WTC11 (cell line): ENCODE measurements around the gene CTNNA3. TPM values are rescaled to one million over a fixed set of nuclear protein-coding genes. Genes with fewer than 3 reads are reported as not detected.
A peak's percentile ranks its signal among the peaks of the same experiment; 100 is the strongest.

ENCODE experiments used
- ATAC-seq: fragments of 200-7000 bp; cut with Tn5 transposase; 2 replicates; pipeline ENCODE4 v1.10.0; 2021; ENCODE audit warnings: mild to moderate bottlenecking, moderate library complexity
- CTCF ChIA-PET: fragments of 300-600 bp; sonication (Branson Sonifier 250); formaldehyde crosslinking; loops from one replicate; lab custom pipeline; 2021; ENCODE audit warnings: antibody characterized with exemption; lab: Charles Lee
- POLR2A ChIA-PET: fragments of 350-600 bp; sonication (Branson Sonifier 250); formaldehyde crosslinking; loops from one replicate; lab custom pipeline; 2021; ENCODE audit warnings: antibody characterized with exemption; lab: Charles Lee
- DNase-seq: peaks from one replicate; pipeline ENCODE4 v3.0.0; 2021; ENCODE audit warnings: low spot score
- H3K27ac Mint-ChIP-seq: 2 replicates; pipeline ENCODE4 v1.8.0; 2021; ENCODE audit warnings: mixed read lengths
- H3K27me3 Mint-ChIP-seq: 2 replicates; pipeline ENCODE4 v1.8.0; 2021; ENCODE audit warnings: low read depth, mild to moderate bottlenecking, moderate library complexity, mixed read lengths
- H3K36me3 Mint-ChIP-seq: 2 replicates; pipeline ENCODE4 v1.8.0; 2021; ENCODE audit warnings: mixed read lengths
- H3K4me1 Mint-ChIP-seq: 2 replicates; pipeline ENCODE4 v1.8.0; 2022; ENCODE audit warnings: mixed read lengths
- H3K4me3 Mint-ChIP-seq: 2 replicates; pipeline ENCODE4 v1.8.0; 2021; ENCODE audit warnings: mild to moderate bottlenecking, moderate library complexity, mixed read lengths
- H3K9me3 Mint-ChIP-seq: 2 replicates; pipeline ENCODE4 v1.8.0; 2021; ENCODE audit warnings: mixed read lengths
- ARID4B ChIP-seq: sonication (generic); formaldehyde crosslinking; IDR thresholded peaks from 2 replicates; pipeline ENCODE4 v1.8.0; 2023; ENCODE audit warnings: missing genetic modification reagents, mild to moderate bottlenecking, borderline replicate concordance
- GTF2I ChIP-seq: fragments of 250-450 bp; sonication (Bioruptor Pico); conservative IDR thresholded peaks from 2 replicates; pipeline ENCODE4 v1.4.0; 2021; ENCODE audit warnings: mild to moderate bottlenecking
- TEAD1 ChIP-seq: sonication (generic); formaldehyde crosslinking; IDR thresholded peaks from 2 replicates; pipeline ENCODE4 v1.8.0; 2022; ENCODE audit warnings: mild to moderate bottlenecking, missing genetic modification reagents
- total RNA-seq: library from RNA; stranded (reverse); gene quantifications from 3 replicates; pipeline ENCODE4 v1.2.3, GENCODE V29; 2021
- TF ChIP-seq, protein P1 (sequence below): sonication (generic); formaldehyde crosslinking; IDR thresholded peaks from 2 replicates; pipeline ENCODE4 v1.8.0; 2022; ENCODE audit warnings: missing genetic modification reagents
- TF ChIP-seq, protein P2 (sequence below): sonication (generic); formaldehyde crosslinking; conservative IDR thresholded peaks from 2 replicates; pipeline ENCODE4 v1.8.1; 2023; ENCODE audit warnings: mild to moderate bottlenecking, low read depth, missing genetic modification reagents, moderate library complexity
- TF ChIP-seq, protein P3 (sequence below): fragments of 250-450 bp; sonication (Bioruptor Pico); conservative IDR thresholded peaks from 2 replicates; pipeline ENCODE4 v1.9.0; 2021; ENCODE audit warnings: mild to moderate bottlenecking

Gene CTNNA3
- total RNA-seq, 1 experiment from 2014 or later = 6.1 TPM

DNA sequence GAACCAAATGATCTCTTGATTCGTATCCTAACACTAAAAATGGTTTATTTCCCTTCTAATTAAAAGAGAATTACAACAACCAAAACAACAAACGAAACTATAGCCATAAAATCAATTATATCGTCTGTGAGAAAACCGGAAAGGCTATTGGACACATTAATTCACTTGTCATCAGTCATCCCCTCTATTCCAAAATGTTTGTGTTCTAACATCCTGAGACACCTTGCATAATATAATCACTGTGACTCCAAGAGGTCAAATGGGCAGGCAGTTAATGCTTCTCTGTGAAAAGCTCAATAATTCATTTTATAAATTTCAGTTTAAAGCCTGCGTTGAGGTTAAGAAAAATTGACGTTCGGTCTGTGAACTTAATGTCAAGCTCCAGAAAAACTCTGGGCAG, 770.6 kb downstream of the CTNNA3 start (continued):
- TF ChIP-seq, protein P1, sequence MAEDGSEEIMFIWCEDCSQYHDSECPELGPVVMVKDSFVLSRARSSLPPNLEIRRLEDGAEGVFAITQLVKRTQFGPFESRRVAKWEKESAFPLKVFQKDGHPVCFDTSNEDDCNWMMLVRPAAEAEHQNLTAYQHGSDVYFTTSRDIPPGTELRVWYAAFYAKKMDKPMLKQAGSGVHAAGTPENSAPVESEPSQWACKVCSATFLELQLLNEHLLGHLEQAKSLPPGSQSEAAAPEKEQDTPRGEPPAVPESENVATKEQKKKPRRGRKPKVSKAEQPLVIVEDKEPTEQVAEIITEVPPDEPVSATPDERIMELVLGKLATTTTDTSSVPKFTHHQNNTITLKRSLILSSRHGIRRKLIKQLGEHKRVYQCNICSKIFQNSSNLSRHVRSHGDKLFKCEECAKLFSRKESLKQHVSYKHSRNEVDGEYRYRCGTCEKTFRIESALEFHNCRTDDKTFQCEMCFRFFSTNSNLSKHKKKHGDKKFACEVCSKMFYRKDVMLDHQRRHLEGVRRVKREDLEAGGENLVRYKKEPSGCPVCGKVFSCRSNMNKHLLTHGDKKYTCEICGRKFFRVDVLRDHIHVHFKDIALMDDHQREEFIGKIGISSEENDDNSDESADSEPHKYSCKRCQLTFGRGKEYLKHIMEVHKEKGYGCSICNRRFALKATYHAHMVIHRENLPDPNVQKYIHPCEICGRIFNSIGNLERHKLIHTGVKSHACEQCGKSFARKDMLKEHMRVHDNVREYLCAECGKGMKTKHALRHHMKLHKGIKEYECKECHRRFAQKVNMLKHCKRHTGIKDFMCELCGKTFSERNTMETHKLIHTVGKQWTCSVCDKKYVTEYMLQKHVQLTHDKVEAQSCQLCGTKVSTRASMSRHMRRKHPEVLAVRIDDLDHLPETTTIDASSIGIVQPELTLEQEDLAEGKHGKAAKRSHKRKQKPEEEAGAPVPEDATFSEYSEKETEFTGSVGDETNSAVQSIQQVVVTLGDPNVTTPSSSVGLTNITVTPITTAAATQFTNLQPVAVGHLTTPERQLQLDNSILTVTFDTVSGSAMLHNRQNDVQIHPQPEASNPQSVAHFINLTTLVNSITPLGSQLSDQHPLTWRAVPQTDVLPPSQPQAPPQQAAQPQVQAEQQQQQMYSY (CRISPR knock-in tag) = no peak

DNA sequence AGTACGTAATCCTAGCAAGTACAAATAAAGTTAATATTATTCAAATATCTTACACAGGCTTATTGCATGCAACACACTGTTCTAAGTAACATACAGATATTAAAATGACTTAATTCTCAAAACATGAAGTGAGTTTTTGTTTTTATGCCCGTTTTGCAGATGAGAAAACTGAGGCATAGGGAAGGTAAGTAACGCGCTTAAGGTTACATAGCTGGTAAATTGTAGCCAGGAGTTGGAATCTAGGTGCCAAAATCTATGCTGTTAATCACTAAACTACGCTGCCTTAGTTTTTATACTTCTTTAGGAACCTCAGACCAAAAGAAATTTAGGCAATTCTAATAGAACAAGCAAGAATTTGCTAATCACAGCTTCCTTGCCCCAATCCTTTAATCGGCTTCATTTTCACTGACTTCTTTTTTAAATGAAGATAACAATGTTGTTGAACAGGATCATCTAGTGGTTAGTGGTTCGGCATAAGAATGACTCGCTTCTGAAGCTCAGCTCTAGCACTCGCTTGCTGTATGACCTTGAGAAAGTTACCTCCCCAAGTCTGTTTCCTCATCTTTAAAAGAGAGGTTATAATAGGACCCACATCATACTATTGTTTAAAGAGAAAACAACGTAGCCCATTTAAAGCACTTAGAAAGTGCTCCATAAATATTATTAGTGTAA, 771.2 kb downstream of the CTNNA3 start:
- TF ChIP-seq GTF2I (CRISPR knock-in tag) = 0 out of 2 replicates have a peak, but pooled peaks have one; percentile 69
- TF ChIP-seq, protein P2, sequence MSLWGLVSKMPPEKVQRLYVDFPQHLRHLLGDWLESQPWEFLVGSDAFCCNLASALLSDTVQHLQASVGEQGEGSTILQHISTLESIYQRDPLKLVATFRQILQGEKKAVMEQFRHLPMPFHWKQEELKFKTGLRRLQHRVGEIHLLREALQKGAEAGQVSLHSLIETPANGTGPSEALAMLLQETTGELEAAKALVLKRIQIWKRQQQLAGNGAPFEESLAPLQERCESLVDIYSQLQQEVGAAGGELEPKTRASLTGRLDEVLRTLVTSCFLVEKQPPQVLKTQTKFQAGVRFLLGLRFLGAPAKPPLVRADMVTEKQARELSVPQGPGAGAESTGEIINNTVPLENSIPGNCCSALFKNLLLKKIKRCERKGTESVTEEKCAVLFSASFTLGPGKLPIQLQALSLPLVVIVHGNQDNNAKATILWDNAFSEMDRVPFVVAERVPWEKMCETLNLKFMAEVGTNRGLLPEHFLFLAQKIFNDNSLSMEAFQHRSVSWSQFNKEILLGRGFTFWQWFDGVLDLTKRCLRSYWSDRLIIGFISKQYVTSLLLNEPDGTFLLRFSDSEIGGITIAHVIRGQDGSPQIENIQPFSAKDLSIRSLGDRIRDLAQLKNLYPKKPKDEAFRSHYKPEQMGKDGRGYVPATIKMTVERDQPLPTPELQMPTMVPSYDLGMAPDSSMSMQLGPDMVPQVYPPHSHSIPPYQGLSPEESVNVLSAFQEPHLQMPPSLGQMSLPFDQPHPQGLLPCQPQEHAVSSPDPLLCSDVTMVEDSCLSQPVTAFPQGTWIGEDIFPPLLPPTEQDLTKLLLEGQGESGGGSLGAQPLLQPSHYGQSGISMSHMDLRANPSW = no peak
- TF ChIP-seq, protein P3, sequence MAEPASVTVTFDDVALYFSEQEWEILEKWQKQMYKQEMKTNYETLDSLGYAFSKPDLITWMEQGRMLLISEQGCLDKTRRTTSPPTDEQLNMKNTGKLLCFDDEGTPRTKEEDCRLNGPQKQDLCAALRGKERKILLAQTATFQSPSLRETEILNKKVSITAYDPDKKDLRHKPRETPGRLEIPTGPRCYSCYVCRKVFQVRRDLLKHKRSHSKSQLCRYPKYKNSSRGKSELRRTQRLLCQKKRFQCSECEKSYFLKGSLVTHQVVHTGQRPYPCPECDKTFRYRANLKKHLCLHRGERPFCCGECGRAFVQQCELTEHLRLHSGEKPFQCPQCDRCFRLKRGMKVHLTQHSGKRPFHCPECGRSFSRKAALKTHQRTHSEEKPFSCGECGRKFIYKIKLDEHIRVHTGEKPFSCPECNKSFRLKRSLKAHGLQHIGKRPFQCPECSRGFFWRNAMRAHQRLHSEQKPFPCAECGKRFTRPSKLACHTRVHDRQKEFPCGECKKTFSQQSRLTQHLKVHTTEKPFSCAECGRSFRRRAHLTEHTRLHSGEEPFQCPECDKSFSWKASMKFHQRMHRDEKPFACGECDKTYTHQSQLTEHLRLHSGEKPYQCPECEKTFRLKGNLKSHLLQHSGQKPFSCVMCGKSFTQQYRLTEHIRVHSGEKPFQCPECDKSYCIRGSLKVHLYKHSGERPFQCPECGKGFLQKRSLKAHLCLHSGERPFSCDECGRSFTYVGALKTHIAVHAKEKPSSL (CRISPR knock-in tag) = no peak
- Mint-ChIP-seq H3K36me3 (peaks cover 3% of the 10 kb centered on the region; the same call in 1 of the 2 replicates), H3K4me3 (peak overlapping the region; percentile 67), H3K27me3 (peaks cover 30% of the 10 kb centered on the region), H3K27ac (0 out of 2 replicates have a peak overlapping the region, but pooled peaks have one; percentile 67), H3K4me1 (peaks cover 63% of the 10 kb centered on the region), H3K9me3 (peaks cover 10% of the 10 kb centered on the region)
- CTCF ChIA-PET = interaction anchor here (0.9 to 3.3 kb wide), 5 partner anchors 8 to 596 kb away, joined by 3 to 36 read pairs (median 8); no protein-coding TSS in a partner anchor
- POLR2A ChIA-PET = no interaction called here
- DNase-seq (no peak), ATAC-seq (0 out of 2 replicates have a peak, but pooled peaks have one; percentile 4)

GRCh38 chr10:66919248-66919647, 776.7 kb downstream of the CTNNA3 start:
- ChIA-PET POLR2A (no interaction called here), CTCF (no interaction called here)
- peaks cover 10% of the 10 kb centered on the region for H3K9me3 Mint-ChIP-seq
- no peak overlapping the region for H3K4me3 Mint-ChIP-seq
- peaks cover 3% of the 10 kb centered on the region; the same call in 1 of the 2 replicates for H3K36me3 Mint-ChIP-seq
- ATAC-seq (no peak), DNase-seq (no peak)
- TF ChIP-seq TEAD1 (CRISPR knock-in tag) (no peak), ARID4B (no peak)
- TF ChIP-seq, protein P1 (CRISPR knock-in tag) = no peak
- H3K27me3 Mint-ChIP-seq = no peaks in the 10 kb centered on the region; the same call in 1 of the 2 replicates
- H3K27ac Mint-ChIP-seq = no peak overlapping the region
- H3K4me1 Mint-ChIP-seq = peaks cover 19% of the 10 kb centered on the region
